KOPT-K1 (cell line): ENCODE measurements around the gene PCSK5.

Source experiments
- H3K27ac ChIP-seq: fragments of 200-600 bp; sonication (generic); 2 replicates; pipeline ENCODE4 v1.5.1; 2016; ENCODE audit warnings: antibody characterized with exemption, mild to moderate bottlenecking, low read depth, low read length; ENCODE audit not compliant: poor library complexity, severe bottlenecking
- H3K36me3 ChIP-seq: fragments of 200-600 bp; sonication (generic); 2 replicates; pipeline ENCODE4 v1.5.1; 2017; ENCODE audit warnings: antibody characterized with exemption, mild to moderate bottlenecking, low read length, moderate library complexity; ENCODE audit not compliant: insufficient read depth
- H3K9me3 ChIP-seq: fragments of 200-600 bp; sonication (generic); 2 replicates; pipeline ENCODE4 v1.5.1; 2017; ENCODE audit warnings: antibody characterized with exemption, low read length, mild to moderate bottlenecking; ENCODE audit not compliant: insufficient read depth, poor library complexity, severe bottlenecking

The PCSK5 gene

GRCh38 chr9:76150013-76150412, 259.5 kb downstream of the PCSK5 start:
- Histone ChIP-seq H3K9me3 (no peaks in the 10 kb centered on the region), H3K36me3 (no peaks in the 10 kb centered on the region), H3K27ac (no peak overlapping the region)

- no peak overlapping the region for H3K27ac ChIP-seq
- no peaks in the 10 kb centered on the region for H3K36me3 ChIP-seq
- H3K9me3 ChIP-seq, result no peaks in the 10 kb centered on the region
Observed at GRCh38 chr9:76151267-76151666, 260.8 kb downstream of the PCSK5 start.

GRCh38 chr9:76153339-76153738, 262.9 kb downstream of the PCSK5 start:
- Histone ChIP-seq H3K27ac (no peak overlapping the region), H3K9me3 (no peaks in the 10 kb centered on the region), H3K36me3 (no peaks in the 10 kb centered on the region)

- Histone ChIP-seq H3K27ac (no peak overlapping the region), H3K36me3 (peaks cover 5% of the 10 kb centered on the region; the same call in 1 of the 2 replicates), H3K9me3 (no peaks in the 10 kb centered on the region)
Observed at GRCh38 chr9:76153902-76154629, 263.6 kb downstream of the PCSK5 start.

- Histone ChIP-seq H3K9me3 (no peaks in the 10 kb centered on the region), H3K36me3 (peaks cover 6% of the 10 kb centered on the region; the same call in 1 of the 2 replicates), H3K27ac (no peak overlapping the region)
Observed at GRCh38 chr9:76155361-76155760, 264.9 kb downstream of the PCSK5 start.

- Histone ChIP-seq H3K27ac (no peak overlapping the region), H3K9me3 (no peaks in the 10 kb centered on the region), H3K36me3 (peaks cover 6% of the 10 kb centered on the region; the same call in 1 of the 2 replicates)
Observed at GRCh38 chr9:76158713-76159112, 268.2 kb downstream of the PCSK5 start.

GRCh38 chr9:76159293-76159926, 268.9 kb downstream of the PCSK5 start:
- H3K9me3 ChIP-seq, result no peaks in the 10 kb centered on the region
- no peak overlapping the region for H3K27ac ChIP-seq
- H3K36me3 ChIP-seq, result peaks cover 6% of the 10 kb centered on the region; the same call in 1 of the 2 replicates

GRCh38 chr9:76161106-76161505, 270.6 kb downstream of the PCSK5 start:
- no peak overlapping the region for H3K27ac ChIP-seq
- H3K9me3 ChIP-seq, result no peaks in the 10 kb centered on the region
- H3K36me3 ChIP-seq, result peaks cover 6% of the 10 kb centered on the region; the same call in 1 of the 2 replicates

GRCh38 chr9:76161541-76161940, 271.1 kb downstream of the PCSK5 start:
- Histone ChIP-seq H3K9me3 (no peaks in the 10 kb centered on the region), H3K27ac (no peak overlapping the region)

GRCh38 chr9:76162086-76162730, 271.7 kb downstream of the PCSK5 start:
- H3K27ac ChIP-seq, result no peak overlapping the region
- H3K36me3 ChIP-seq, result peaks cover 6% of the 10 kb centered on the region; the same call in 1 of the 2 replicates

More at GRCh38 chr9:76161541-76161940, 271.1 kb downstream of the PCSK5 start:
- H3K36me3 ChIP-seq, result peaks cover 6% of the 10 kb centered on the region; the same call in 1 of the 2 replicates

GRCh38 chr9:76162751-76163500, 272.5 kb downstream of the PCSK5 start:
- Histone ChIP-seq H3K9me3 (no peaks in the 10 kb centered on the region), H3K36me3 (peaks cover 6% of the 10 kb centered on the region; the same call in 1 of the 2 replicates), H3K27ac (no peak overlapping the region)

More at GRCh38 chr9:76162086-76162730, 271.7 kb downstream of the PCSK5 start:
- no peaks in the 10 kb centered on the region for H3K9me3 ChIP-seq

GRCh38 chr9:76166526-76166925, 276.1 kb downstream of the PCSK5 start:
- no peak overlapping the region for H3K27ac ChIP-seq
- 0 out of 2 replicates have a peak, but pooled peaks cover 8% of the 10 kb centered on the region for H3K36me3 ChIP-seq
- H3K9me3 ChIP-seq, result no peaks in the 10 kb centered on the region

GRCh38 chr9:76176171-76176570, 285.7 kb downstream of the PCSK5 start:
- Histone ChIP-seq H3K36me3 (no peaks in the 10 kb centered on the region; the same call in 1 of the 2 replicates), H3K27ac (no peak overlapping the region), H3K9me3 (no peaks in the 10 kb centered on the region)

- H3K36me3 ChIP-seq, result no peaks in the 10 kb centered on the region; the same call in 1 of the 2 replicates
- H3K9me3 ChIP-seq, result no peaks in the 10 kb centered on the region
- H3K27ac ChIP-seq, result no peak overlapping the region
Observed at GRCh38 chr9:76177931-76178330, 287.5 kb downstream of the PCSK5 start.
